GM18511 (cell line): ENCODE measurements around the gene LY6G6D.

Source experiments
- ATAC-seq: cut with Tn5 transposase; IDR thresholded peaks from one replicate; pipeline ENCODE4 v1.9.1; 2021; ENCODE audit warnings: mild to moderate bottlenecking, moderate library complexity; ENCODE audit not compliant: unreplicated experiment

LY6G6D gene, protein sequence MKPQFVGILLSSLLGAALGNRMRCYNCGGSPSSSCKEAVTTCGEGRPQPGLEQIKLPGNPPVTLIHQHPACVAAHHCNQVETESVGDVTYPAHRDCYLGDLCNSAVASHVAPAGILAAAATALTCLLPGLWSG

DNA sequence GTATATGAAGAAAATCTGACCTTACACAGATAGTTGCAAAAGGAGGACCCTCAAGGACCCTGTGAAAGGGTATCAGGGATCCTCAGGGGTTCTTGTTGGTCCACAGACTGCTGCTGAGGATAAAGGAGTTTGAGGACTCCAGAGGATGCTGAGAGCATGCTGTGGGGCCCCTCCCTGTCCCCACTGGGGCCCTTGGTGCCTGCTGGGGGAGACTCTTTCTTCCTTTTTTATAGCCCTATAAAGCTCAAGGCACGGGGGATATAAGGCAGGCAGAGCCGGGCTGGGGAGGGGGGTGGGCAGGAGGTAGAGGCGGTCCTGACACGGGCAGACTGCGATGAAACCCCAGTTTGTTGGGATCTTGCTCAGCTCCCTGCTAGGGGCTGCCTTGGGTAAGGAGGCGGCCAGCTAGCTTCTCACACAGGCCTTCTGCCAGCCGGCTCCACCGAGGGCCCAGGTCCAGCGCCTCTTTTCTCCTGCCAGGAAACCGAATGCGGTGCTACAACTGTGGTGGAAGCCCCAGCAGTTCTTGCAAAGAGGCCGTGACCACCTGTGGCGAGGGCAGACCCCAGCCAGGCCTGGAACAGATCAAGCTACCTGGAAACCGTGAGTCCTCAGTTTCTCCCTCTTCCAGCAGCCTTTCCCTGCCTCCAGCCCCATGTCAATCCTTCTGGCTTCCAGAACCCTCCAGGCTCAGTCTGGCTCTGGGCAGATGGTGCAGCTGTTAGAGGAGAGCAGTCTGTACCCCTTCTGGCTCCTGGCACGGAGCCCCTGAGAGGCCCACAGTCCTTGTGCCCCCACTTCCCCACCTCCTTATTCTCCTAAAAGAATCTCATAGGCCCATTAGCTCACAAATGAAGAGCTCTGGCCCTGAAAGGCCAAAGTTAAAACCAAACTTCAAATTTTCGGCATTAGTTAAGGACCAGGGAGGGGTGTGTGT is at the start of gene LY6G6D:
LY6G6D (plus strand) TSS at position 327 of the 937 bp plus-strand sequence; CDS start at position 335, 8 bp downstream.
- ATAC-seq, result no peak

DNA sequence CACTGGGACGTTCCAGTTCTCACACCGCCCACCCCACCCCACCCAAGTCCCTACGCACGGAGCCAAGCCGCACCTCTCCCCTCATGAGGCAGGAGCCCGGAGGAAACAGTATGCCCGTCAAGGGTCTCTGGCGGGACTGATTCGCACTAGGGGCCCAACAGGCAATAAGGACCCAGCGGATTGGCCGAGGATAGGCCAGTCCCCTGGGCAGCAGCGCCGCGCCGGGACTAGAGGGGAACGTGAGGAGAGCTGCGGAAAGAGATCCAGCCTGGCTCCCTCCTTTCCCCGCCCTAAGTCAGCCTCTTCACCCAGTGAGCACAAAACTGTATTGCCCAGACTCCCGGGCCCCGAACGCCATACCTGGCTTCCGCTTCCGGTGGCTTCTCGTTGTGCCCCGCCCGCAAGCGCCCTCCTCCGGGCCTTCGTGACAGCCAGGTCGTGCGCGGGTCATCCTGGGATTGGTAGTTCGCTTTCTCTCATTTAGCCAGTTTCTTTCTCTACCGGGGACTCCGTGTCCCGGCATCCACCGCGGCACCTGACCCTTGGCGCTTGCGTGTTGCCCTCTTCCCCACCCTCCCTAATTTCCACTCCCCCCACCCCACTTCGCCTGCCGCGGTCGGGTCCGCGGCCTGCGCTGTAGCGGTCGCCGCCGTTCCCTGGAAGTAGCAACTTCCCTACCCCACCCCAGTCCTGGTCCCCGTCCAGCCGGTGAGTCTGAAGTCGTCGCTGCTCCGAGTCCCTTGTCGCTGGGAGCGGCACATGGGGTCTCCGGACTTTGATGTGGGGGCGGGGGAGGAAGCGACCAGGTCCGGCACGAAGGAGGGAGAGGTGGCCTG is 49.4 kb upstream of the LY6G6D start, which contains the start of gene CSNK2B:
CSNK2B (plus strand) TSS at position 580 of the 836 bp plus-strand sequence. CDS start 752 bp downstream, outside the sequence.
- ATAC-seq, result peak; percentile 82

DNA sequence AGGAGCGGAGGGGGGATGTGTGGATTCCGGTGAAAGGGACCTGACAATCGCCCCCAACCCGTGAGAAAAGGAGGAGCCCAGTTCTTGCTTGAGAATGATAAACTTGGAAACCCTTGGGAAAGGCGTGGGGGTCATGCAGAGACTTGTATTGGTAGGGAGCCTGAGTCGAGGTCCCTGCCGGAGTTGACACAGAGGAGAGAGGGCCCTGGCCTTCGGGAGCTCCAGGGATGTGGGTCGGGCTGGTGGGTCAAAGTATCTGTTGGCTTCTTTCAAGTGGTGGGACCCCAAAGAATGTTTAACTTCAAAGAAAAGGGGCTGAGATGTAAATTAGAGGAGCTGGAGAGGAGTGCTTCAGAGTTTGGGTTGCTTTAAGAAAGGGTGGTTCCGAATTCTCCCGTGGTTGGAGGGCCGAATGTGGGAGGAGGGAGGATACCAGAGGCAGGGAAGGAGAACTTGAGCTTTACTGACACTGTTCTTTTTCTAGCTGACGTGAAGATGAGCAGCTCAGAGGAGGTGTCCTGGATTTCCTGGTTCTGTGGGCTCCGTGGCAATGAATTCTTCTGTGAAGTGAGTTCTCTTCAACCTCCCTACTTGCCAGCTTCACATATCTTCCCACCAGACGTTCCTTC is 48.7 kb upstream of the LY6G6D start:
- no peak for ATAC-seq

DNA sequence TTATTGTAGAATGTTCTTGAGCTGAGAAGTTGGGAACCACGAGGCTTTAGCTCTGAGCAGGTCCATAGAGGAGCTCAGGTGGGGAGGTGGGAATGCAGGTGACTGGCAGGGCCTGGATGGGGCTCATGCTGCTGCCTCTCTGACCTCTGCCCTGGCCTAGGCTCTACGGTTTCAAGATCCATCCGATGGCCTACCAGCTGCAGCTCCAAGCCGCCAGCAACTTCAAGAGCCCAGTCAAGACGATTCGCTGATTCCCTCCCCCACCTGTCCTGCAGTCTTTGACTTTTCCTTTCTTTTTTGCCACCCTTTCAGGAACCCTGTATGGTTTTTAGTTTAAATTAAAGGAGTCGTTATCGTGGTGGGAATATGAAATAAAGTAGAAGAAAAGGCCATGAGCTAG is 45.5 kb upstream of the LY6G6D start, which contains the start of gene LY6G5B:
LY6G5B (plus strand) TSS at position 301 of the 400 bp plus-strand sequence. CDS start 975 bp downstream, outside the sequence.
- ATAC-seq, result no peak

DNA sequence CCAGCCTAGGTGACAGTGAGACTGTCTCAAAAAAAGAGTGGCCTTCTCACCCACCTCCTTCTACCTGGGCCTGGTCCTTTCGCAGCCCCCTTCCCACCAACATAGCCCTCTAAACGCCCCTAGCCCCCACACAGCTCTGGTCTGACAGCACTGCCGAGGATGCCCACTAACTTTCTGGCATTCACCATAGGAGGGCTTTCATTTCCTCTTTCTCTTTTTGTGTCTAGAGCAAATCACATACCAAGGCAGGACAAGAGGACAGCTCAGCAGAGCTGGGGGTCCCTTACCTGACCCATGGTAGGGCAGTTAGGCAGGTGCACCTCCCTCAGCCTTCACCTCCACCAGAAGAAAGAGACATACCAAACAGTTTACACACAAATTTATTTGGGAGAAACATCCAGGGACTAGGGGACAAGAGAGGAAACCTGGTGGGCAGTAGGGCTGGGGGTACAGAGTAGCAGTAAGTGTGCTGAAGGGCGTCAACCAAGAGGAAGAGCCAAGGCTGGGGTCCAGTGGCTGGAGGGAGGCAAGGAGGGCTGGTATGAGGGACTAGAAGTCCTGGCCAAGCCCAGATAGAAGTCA is 38.7 kb upstream of the LY6G6D start:
- ATAC-seq, result no peak

DNA sequence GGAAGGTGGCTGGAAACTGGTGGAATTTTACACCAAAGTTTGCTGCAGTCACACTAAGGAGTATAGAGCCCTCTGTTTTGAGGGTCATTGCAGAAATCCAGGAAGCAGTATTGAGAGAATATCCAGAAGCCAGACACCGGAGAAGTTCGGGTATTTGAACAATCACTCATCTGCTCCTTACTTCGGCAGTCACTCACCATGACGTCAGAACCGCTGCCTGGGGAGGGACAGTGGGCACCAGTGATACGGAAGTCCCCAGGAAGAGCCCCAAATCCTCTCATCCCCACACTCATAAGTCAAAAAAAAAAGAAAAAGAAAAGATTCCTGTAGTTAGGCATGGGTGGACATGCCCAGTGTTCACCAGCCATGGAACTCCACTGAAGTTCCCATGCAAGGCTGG is 38.2 kb upstream of the LY6G6D start:
- ATAC-seq, result no peak

DNA sequence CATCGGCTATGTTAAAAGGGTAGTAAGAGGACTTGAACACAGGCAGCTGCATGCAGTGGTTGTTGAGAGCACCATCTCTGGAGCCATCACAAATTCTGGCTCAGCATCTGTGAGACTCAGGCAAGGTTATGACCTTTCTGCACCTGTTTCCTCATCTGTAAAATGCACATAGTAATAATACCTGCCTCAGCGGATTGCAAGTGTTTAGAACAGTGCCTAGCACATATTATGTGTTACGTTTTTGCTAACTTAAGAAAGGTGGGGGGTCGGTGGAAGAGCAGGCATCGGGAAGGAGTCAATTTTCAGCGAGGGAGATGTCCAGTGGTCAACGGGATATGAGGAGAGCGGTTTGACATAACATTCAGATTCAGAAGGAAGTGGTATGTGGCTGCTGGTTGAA is 37.2 kb upstream of the LY6G6D start:
- no peak for ATAC-seq

DNA sequence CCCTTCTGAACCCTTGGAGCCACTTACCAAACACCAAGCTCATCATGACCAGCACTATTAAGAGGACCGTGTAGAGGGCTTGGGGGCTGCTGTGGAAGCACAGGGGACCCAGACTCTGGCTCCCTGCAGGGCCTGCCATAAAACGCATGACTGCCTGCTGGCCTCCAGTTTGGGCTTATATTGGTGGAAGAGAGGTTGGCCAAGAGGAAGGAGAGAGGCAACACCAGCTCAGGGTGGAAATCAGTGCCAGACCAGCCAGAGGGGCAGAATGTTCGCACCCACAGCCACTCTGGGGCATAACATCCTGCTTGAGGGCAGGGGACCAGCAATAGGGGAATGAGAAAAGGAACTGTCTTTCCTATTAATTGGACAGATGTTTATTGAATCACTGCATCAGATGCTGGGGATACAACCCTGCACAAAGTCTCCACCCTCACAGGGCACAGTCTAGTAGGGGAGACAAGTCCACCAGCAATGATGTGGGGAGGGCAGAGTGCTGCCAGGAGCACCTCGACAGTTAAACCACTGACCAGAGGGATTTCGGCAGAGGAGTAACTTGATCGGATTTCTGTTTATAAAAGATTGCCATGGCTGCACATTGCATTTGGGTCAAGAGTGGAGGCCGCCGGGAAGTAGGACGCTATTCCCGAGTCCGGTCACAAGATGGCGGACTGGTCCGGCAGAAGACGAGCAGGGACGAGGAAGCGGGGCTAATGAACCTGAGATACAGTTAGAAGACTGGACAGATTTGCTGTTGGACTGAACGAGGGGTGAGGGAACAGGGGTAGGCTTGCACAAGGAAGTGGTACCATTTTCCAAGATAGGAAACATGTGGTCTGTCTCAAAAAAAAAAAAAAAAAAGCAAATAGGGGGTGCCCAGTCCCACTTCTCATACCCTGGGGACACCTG is 34.7 kb upstream of the LY6G6D start, which contains the start of gene LY6G5C:
LY6G5C (minus strand) TSS at position 842 of the 909 bp plus-strand sequence; CDS start at position 148, 694 bp downstream.
- ATAC-seq, result no peak

DNA sequence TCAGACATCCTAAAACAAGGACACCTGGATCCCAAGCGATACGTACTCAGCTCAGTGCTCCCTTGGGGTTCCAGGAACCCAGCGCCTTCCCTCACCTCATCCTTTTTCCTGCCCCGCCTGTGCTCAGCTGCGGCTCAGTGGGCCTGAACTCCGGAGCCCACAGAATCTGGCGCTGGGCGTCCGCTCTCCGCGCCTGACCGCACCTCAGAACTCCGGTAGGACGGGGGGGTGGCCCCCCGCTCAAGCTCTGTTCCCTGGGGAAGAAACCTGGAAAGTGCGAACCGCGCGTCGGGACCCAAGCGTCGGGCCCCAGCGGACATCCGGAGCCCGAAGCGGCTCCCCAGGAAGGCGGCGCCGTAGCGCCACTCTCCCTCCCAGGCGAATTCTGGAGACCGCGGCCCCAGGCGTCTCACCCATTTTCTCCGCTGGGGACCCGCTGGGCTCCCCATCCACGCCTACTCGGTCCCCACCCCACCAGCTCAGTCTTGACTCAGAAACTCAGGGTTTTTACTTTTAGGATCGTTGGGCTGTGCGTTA is 33.9 kb upstream of the LY6G6D start:
- no peak for ATAC-seq

DNA sequence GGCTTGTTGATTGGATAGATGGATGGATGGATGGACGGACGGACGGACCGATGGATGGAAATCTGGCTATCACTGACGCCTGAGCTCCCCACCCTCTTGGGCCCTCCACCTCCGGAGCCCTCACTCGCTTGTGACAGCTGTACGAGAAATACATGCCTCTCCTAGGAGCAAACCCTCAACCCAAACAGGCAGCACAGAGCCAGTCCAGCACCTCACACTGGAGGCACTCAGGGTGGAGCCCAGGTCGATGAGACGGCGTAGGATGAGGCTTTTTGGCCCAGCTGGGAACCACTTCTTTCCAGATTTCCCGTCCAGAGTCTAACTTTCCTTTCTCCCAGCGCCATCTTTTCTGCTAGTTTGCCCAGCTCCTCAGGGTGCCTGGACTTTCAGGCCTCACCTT is 31.6 kb upstream of the LY6G6D start:
- no peak for ATAC-seq

DNA sequence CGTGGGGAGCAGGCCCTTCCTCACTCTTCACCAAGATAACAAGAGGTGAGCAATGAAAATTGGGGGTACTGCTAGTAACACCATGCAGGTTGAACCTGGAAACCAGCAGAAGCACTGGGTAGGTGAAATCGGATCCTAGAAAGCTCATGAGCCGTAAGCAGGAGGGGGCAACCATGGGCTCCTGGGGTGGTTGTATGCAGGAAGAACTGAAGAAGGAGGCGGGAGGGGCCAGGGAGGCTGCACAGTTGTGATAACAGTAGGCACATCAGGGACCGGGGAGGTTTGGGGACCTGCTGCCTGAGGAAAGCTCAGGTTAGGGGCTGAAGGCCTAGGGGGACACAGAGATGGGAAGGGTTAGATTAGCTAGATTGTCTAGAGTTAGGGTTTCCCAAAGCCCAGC is 28.7 kb upstream of the LY6G6D start:
- no peak for ATAC-seq

DNA sequence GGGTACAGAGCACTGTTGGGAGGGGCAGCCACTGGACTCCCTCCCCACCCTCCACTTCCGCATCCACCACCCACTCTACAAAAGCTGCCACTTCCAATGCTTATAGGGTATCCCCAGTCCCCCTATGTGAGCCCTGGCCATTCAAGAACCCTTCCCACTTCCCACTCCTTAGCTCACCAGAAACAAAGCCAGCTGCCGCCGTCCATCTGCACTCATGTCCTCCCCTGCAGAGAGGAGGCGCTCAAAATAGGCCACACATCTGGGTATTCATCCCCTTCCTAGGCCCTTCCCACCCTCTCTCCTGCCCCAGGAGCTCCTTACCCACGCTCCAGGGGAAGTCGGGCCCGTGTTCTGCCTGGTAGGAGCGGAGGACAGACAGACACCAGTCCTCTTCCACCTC is 27.8 kb upstream of the LY6G6D start:
- no peak for ATAC-seq

DNA sequence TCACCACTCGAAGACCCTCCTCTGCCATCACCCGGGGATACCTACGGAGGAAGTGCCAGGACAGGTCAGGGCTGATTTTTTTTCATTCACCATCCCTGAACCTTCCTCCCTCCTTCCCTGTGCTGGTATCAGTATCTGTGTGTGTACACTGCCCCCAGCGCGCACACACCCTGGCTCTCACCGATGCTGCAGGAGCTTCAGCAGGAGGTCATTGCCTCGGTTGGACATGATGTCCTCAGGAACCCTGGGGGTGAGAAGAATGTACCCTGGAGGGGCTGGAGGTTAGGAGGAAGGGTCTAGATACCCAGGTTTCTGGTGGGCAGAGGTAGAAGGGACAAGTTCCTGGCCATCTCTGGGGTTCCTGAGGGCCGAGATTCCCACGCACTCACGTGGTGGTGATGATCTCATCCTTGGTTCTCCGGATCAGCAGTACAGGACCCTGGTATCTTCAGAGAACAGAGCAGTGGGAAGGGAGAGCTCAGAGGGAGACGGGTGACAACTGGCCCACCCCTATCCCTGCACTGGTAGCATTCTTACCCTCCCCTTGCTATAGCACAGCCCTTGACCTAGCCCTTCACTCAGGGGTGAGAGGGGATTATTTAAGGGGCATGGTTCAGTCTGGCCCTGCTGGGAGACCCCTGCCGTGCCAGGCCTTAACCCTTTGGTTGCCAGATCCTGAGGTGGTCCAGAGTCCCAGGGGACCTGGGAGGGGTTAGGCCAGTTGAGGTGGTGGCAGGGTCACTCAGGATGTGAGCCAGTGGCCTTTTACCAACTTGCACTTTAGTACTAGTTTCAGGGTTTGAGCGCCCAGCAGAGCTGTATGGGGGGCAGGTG is 27.1 kb upstream of the LY6G6D start:
- ATAC-seq, result no peak

DNA sequence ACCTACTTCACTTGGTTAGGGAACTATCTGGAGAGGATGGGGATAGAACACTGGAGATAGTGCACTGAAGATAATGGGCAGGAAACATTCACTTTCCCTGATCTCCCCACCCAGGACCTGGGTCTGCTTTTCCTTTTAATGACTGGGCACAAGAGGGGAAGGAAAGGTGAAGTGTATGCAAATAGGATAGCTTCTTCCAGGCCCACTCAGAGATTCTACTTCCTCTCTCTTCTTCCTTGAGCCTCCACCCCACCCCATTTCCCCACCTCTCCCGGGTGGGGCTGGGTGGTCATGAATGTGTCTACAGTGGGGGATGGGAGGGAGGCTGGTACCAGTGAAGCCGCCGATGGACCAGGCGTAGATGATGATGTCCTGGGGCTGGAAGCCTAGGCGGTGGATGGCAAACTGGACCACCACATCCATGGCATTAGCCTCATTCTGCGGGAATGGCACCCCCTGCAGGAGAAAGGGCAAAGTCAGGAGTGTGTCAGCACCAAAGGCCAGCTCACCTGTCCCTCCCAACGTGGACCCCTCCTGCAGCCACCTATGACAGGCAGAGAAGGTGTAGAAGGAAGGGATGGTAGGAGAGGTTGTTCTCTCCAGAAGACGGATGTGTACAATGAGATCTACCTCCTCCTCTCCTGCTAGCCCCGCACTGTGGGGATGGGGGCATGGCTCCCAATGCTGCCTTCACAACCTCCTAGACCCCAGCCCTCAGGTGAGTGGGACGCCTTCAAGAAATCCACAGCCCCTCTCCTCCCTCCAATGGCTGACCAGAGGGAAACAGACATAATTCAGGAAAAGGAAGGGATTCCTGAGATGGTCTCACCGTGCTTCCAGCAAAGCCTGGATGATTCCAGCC is 25.7 kb upstream of the LY6G6D start:
- ATAC-seq, result no peak

DNA sequence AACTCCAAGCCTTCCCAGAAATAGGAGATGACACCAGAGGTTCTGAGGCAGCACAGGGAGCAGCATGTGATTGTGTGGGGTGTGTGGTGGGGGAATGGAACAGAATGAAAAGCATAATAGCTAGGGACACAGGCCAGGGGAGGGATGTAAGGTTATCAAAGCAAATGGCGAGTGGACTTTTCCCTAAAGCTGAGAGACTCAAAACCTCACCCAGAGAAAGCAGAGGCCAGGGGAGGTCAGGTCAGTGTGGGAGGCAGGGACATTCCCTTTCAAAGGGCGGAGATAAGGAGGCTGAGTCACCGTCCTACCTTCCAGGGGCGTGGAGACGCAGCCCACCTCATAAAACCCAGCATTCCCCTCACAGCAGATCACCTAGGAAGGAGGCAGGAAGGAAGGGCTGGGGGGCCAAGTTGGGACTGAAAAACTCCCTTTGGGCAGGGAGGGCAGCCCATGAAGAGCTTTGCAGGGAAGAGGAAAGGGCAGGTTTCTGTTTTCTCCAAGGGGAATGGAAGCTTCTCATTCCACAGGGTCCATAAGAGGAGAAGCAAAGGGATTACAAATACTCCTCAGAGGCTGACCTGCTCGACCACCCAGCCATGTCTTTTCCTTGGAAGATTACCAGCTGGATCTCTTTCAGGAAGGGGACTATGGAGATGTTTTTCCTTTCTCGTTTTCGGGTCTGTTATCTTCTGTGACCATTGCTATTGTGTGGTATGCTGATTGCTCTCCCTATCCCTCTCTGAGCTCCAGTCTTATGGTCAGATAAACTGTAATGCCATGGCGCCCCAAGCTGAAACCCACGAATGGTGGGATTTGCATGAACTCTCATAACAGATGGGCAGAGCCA is 24.7 kb upstream of the LY6G6D start:
- ATAC-seq, result no peak

DNA sequence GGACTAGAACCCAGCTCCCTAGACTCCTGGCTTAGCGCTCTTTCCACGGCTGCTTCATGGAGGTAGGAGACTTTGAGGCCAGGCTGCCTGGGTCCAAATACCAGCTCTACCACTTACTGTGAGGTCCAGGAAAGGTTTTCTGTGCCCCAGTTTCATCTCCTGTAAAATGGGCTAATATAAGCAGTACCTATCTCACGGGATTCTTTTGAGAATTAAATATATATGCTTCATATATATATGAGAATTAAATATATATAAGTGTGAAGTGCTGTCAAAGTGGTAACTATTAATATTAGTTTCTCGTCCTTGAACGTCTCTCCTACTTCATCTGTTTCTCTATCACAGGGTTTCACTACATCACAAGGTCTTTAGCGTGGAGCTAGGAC is 24.1 kb upstream of the LY6G6D start:
- no peak for ATAC-seq
